B cell (primary cell): Measurements from ENCODE around the gene FAM118A.

Source experiments
- EZH2 ChIP-seq: IDR thresholded peaks from 2 replicates; pipeline ENCODE4 v1.6.1; 2012; ENCODE audit warnings: borderline replicate concordance, low read depth, mild to moderate bottlenecking, moderate library complexity, low read length; ENCODE audit not compliant: insufficient read depth, poor library complexity, severe bottlenecking
- TF ChIP-seq, protein P1 (sequence below): fragments of 200-600 bp; IDR thresholded peaks from one replicate; pipeline ENCODE4 v1.8.0; 2022; ENCODE audit warnings: antibody characterized with exemption, mild to moderate bottlenecking

DNA sequence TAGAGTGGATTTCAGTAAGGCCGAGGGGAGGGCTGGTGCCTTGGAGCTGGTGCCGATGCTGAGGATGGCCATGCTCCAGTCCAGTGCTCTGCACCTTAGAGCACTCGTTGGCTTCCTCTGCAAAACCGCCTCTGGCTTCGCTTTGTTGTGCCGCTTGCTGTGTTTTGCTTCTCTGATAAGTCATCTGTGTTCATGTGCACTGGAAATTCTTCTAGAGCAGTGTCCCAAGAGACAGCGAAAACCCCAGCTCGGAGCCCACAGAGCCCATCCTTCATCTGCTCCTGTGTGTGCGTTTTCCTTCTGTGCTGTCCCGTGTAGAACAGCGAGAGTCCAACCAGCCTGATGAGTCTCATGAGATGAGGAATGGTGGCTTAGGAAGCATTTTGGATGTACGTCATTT, 12.1 kb downstream of the FAM118A start:
- TF ChIP-seq, protein P1, sequence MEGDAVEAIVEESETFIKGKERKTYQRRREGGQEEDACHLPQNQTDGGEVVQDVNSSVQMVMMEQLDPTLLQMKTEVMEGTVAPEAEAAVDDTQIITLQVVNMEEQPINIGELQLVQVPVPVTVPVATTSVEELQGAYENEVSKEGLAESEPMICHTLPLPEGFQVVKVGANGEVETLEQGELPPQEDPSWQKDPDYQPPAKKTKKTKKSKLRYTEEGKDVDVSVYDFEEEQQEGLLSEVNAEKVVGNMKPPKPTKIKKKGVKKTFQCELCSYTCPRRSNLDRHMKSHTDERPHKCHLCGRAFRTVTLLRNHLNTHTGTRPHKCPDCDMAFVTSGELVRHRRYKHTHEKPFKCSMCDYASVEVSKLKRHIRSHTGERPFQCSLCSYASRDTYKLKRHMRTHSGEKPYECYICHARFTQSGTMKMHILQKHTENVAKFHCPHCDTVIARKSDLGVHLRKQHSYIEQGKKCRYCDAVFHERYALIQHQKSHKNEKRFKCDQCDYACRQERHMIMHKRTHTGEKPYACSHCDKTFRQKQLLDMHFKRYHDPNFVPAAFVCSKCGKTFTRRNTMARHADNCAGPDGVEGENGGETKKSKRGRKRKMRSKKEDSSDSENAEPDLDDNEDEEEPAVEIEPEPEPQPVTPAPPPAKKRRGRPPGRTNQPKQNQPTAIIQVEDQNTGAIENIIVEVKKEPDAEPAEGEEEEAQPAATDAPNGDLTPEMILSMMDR = no peak
- TF ChIP-seq EZH2 = no peak
